ENCODE results near the gene GCNT3.

Gene GCNT3

DNA sequence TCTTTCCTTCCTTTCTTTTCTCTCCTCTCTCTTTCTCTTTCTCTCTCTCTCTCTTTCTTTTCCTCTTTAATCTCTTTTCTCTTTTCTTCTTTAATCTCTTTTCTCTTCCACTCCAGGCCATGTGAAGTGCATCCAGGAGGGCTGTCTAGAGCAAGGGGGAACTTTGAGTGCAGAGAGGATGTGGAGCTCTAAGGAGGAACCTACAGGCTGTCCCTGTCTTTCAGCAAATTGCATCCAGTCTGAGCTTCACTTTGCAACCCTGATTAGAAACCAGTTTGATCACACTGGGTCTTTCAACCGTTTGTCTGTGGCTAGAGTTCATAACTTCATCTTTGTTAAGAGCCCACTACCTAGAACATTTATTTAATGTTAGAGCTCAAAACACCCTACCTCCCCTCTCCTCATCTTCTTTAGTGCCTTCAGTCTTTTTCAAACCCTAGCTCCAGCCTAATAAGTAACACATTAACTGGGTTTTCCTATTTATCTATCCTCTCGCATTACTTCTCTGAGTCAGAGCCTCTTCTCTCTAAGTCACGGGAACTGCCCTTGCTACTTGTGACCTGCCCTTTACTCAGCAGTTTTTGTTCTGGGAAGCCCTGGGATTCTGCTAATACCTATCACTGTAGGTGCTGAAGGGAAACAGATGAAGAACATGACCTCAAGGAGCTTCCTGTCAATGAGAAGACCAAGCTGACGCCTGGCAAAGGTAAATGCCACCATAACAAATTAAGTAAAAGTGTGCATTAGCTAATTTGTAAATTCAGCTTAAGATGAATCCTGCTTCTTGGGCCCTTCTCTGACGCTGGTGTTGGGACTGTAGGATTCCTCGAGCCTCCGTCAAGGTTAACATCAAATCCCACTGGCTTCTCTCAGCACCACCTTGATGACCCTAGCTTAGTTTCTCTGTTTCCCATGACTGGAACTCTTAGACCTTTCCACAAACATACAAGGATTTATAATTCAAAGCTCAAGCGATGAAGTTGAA is at the start of gene GCNT3:
Gene GCNT3 (plus strand): TSS at position 508 of the 985 bp plus-strand sequence. CDS start 6,456 bp downstream, outside the sequence.
- DNase-seq (ENCODE audit: low spot score): no peak

GRCh38 chr15:59562448-59563186 is 49.0 kb upstream of the GCNT3 start:
- no peak for DNase-seq (ENCODE audit: low spot score)

DNA sequence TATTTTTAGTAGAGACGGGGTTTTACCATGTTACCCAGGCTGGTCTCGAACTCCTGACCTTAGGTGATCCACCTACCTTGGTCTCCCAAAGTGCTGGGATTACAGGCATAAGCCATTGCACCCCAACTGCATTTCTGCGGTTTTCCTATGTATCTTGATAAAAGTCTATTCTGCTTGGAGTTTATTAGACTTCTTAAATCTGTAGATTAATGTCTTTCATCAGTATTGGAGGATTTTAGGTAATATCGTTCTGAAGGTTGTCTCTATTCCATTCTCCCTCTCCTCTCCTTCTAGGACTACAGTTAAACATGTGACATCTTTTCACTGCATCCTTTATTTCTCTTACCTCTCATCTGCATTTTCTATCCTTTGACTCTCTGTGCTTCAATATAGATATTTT is 46.3 kb upstream of the GCNT3 start:
- DNase-seq (ENCODE audit: low spot score): no peak

DNA sequence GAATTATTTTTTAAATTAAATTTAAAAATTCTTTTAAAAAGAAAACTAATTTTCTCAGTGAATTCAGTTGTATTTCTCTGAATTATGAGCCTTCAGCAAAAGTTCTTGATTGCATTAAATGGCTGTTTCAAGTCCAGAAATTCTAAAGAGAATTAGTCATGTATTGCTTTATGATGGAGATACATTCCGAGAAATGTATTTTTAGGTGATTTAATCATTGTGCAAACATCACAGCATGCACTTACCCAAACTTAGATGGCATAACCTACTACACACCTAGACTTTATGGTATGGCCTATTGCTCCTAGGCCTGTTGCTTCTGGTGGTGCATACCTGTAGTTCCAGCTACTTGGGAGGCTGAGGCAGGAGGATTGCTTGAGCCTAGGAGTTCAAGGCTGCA is 44.3 kb upstream of the GCNT3 start:
- DNase-seq (ENCODE audit: low spot score): no peak

- no peak for DNase-seq (ENCODE audit: low spot score)
Observed at GRCh38 chr15:59569477-59569876, 42.1 kb upstream of the GCNT3 start.

- no peak for DNase-seq (ENCODE audit: low spot score)
Observed at GRCh38 chr15:59570315-59570714, 41.3 kb upstream of the GCNT3 start.

DNA sequence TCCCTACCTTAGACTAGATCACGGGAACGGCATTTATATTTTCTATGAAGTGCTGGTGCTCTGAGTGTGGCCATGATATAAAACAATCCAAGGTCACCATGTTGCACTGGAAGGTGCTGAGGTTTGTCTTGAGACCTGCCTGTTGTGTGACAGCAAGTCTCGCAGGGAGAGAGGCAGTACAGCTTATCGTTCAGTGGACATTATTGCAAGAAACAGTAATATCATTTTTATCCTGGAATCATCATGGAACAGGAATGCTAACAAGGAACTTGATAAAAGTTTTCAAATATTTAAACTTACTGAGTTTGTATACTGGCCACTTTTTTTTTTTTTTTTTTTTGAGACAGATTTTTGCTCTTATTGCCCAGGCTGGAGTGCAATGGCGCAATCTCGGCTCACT is 40.0 kb upstream of the GCNT3 start:
- DNase-seq (ENCODE audit: low spot score): no peak

- DNase-seq (ENCODE audit: low spot score): no peak
Observed at GRCh38 chr15:59583088-59583487, 28.5 kb upstream of the GCNT3 start.

DNA sequence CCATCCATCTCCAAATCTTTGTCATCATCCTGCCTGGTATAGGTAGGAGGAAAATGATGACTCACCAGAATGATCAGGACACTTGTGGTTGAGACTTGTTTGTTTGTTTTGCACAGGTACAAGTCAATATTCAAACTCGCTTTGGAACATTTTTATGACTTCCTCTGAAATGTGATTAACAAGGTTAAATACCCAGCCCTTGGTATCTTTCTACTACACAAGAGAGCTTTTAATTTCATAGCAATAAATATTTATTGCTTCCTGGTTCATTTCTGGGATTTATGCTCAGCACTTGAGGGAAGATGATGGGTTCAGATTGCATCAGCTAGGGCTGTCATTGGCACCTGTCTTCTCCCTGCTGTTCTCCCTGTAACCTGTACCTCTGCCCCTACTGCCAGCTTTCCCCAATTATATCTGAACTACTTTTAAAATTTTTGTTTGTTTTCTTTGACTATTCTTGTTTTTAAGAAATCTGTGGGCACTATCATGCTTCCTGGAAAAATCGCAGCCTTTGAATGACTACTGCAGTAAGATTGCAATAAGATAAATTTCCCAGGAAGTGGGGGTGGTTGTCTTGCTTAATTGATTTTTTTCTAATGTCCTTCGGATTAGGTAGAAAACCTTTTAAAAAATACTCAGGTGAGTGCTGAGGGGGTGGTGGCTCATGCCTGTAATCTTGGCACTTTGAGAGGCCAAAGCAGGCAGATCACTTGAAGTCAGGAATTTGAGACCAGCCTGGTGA is 24.3 kb upstream of the GCNT3 start:
- no peak for DNase-seq (ENCODE audit: low spot score)

GRCh38 chr15:59590027-59590426 is 21.6 kb upstream of the GCNT3 start:
- no peak for DNase-seq (ENCODE audit: low spot score)

DNA sequence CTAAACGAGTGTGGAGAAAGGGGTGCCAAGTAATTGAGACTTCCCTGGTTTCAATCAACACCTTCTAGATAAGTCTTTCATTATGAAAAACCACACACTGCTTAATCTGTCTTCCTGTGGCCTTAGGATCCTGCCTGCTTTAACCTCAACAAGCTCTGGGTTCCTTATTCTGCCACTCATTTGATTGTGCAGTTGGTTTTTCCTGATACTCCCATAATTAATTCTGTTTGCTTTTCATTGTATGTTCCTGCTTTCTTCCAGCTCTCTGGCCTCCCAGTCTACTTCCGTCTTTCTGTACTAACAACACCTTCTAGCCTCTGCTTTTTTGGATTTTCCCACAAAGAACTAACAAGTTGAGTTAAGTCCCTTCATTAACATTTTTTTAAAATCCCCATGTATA is 20.2 kb upstream of the GCNT3 start:
- DNase-seq (ENCODE audit: low spot score): no peak

- no peak for DNase-seq (ENCODE audit: low spot score)
Observed at GRCh38 chr15:59594493-59594942, 17.1 kb upstream of the GCNT3 start.

GRCh38 chr15:59594991-59595390 is 16.6 kb upstream of the GCNT3 start:
- DNase-seq (ENCODE audit: low spot score): no peak

DNA sequence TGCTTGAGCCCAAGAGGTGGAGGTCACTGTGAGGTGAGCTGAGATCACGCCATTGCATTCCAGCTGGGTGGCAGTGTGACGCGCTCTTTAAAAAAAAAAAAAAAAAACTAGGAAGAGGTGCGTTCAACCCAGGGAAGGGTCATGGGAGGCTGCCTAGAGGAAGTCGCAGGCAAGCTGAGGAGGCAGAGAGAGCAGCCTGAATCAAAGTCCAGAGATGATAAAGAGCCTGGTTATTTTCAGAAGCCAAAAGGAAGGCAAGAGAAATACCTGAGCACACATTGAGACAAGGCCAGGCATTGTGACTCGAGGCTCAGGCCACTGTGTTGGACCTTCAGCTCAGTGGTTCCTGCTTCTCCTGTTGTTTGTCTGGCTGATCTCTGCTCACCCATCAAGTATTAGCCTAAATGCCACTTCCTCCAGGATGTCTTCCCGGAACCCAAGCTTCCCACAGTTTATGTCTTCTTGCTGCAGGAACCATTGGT is 16.1 kb upstream of the GCNT3 start:
- no peak for DNase-seq (ENCODE audit: low spot score)

DNA sequence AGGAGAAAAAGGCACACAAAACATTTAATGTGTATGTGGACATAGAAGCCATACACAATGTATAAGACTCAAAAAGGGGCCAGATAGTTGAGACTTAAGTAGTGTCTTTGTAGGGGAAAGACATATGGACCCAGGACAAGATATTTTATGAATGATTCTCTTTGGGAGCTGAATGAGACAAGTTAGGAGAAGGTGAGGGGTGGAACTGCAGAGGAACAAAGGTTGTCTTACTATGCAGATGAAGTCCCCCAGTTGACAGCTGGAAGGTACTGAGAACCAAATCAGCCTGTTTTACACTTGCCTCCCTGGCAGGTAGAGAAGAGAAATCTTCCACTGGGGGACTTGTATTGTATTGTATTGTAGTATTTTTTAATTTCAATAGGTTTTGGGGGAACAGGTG is 14.9 kb upstream of the GCNT3 start:
- no peak for DNase-seq (ENCODE audit: low spot score)

GRCh38 chr15:59598461-59598860 is 13.1 kb upstream of the GCNT3 start:
- no peak for DNase-seq (ENCODE audit: low spot score)

- DNase-seq (ENCODE audit: low spot score): no peak
Observed at GRCh38 chr15:59605994-59606393, 5.6 kb upstream of the GCNT3 start.

- no peak for DNase-seq (ENCODE audit: low spot score)
Observed at GRCh38 chr15:59609730-59610712, 1.6 kb upstream of the GCNT3 start.

- DNase-seq (ENCODE audit: low spot score): no peak
Observed at GRCh38 chr15:59614153-59614552, 2.6 kb downstream of the GCNT3 start.

- no peak for DNase-seq (ENCODE audit: low spot score)
Observed at GRCh38 chr15:59615661-59616060, 4.1 kb downstream of the GCNT3 start.

- no peak for DNase-seq (ENCODE audit: low spot score)
Observed at GRCh38 chr15:59616379-59616778, 4.8 kb downstream of the GCNT3 start.

Measured in CD4-positive, alpha-beta T cell treated with Interleukin-6 at 100 ng/mL for 8 hours (primary cell).